22Rv1 (cell line): ENCODE measurements around the gene KRTAP2-4.
"Not testable (repeated sequence)": the region's sequence is repeated elsewhere in the genome, so short reads cannot be mapped to it uniquely, and the experiment has no call there.

Experiments
- H3K27ac ChIP-seq: fragments of 450-650 bp; 2 replicates; pipeline ENCODE4 v1.5.1; 2017
- CTCF ChIP-seq: fragments of 450-650 bp; IDR thresholded peaks from 2 replicates; pipeline ENCODE4 v1.5.1; 2017; ENCODE audit warnings: mild to moderate bottlenecking
- ZFX ChIP-seq: fragments of 450-650 bp; IDR thresholded peaks from 2 replicates; pipeline ENCODE4 v1.6.1; 2017; ENCODE audit warnings: antibody characterized with exemption, borderline replicate concordance

The KRTAP2-4 gene

GRCh38 chr17:41058741-41059140 lies 6.9 kb downstream of the KRTAP2-4 start:
- no peak for TF ChIP-seq ZFX
- TF ChIP-seq CTCF: no peak

GRCh38 chr17:41057547-41057946 lies 8.1 kb downstream of the KRTAP2-4 start:
- H3K27ac ChIP-seq: no peak overlapping the region
- TF ChIP-seq ZFX: no peak
- TF ChIP-seq CTCF: no peak

More at GRCh38 chr17:41058741-41059140, 6.9 kb downstream of the KRTAP2-4 start:
- H3K27ac ChIP-seq: no peak overlapping the region

GRCh38 chr17:41055130-41055529 lies 10.5 kb downstream of the KRTAP2-4 start, which contains the start of gene KRTAP2-2:
TSS of gene KRTAP2-2 (minus strand) at chr17:41055230. CDS start at chr17:41055211, 19 bp downstream.
- H3K27ac ChIP-seq: not testable (repeated sequence)

- not testable (repeated sequence) for H3K27ac ChIP-seq
Measured at GRCh38 chr17:41054556-41054955, 11.1 kb downstream of the KRTAP2-4 start.

GRCh38 chr17:41054025-41054424 lies 11.7 kb downstream of the KRTAP2-4 start:
- TF ChIP-seq ZFX (no peak), CTCF (no peak)
- H3K27ac ChIP-seq: no peak overlapping the region

- TF ChIP-seq ZFX: no peak
- TF ChIP-seq CTCF: no peak
- H3K27ac ChIP-seq: no peak overlapping the region
Measured at GRCh38 chr17:41052566-41052965, 13.1 kb downstream of the KRTAP2-4 start.

- no peak overlapping the region for H3K27ac ChIP-seq
- no peak for TF ChIP-seq ZFX
Measured at GRCh38 chr17:41049110-41049509, 16.6 kb downstream of the KRTAP2-4 start.

- TF ChIP-seq CTCF (no peak), ZFX (no peak)
- H3K27ac ChIP-seq: no peak overlapping the region
Measured at GRCh38 chr17:41048441-41048840, 17.2 kb downstream of the KRTAP2-4 start.

GRCh38 chr17:41046735-41047465 lies 18.8 kb downstream of the KRTAP2-4 start, which contains the start of gene KRTAP2-1:
TSS of gene KRTAP2-1 (minus strand) at chr17:41047316. CDS start at chr17:41047267, 49 bp downstream.
- not testable (repeated sequence) for H3K27ac ChIP-seq
